Measurements from ENCODE around the gene ATE1.

Gene ATE1

DNA sequence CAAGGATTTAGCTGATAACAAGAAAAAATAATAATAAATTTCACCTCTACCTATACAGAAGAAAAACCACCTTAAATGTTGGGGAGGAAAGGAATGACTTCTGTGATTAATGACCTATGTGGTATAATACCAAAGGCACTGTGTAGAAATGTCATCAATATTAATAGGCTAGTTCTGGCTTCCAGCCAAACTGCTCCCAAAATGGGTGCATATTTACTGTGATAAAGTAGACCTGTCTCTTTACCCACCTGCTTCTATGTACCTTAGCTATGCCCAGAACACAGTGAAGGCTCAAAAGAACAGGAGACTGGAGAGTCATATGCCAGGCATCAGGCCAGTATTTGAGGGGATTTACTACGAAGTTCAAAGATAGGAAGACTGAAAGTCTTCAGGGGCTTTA is 76.0 kb downstream of the ATE1 start:
- no peaks in the 10 kb centered on the region for H3K9me3 ChIP-seq (ENCODE audit: insufficient read depth, low read length)
- no peaks in the 10 kb centered on the region for H3K79me2 ChIP-seq (ENCODE audit: low read length)
- no peak overlapping the region for H3K27ac ChIP-seq (ENCODE audit: low read length)
- no peak overlapping the region for H2AFZ ChIP-seq (ENCODE audit: low read depth, low read length)
- H3K4me2 ChIP-seq (ENCODE audit: low read length) = no peak overlapping the region
- H3K9ac ChIP-seq (ENCODE audit: low read length) = no peak overlapping the region
- peaks cover 5% of the 10 kb centered on the region for H3K36me3 ChIP-seq (replicated peaks; ENCODE audit: low read depth, low read length)
- H3K4me3 ChIP-seq (ENCODE audit: low read length) = no peak overlapping the region
- no peaks in the 10 kb centered on the region for H4K20me1 ChIP-seq (ENCODE audit: insufficient read depth, low read length)
- no peaks in the 10 kb centered on the region for H3K27me3 ChIP-seq (ENCODE audit: low read depth, low read length)
- H3K4me1 ChIP-seq (ENCODE audit: low read length) = no peaks in the 10 kb centered on the region
- TF ChIP-seq, protein P1, sequence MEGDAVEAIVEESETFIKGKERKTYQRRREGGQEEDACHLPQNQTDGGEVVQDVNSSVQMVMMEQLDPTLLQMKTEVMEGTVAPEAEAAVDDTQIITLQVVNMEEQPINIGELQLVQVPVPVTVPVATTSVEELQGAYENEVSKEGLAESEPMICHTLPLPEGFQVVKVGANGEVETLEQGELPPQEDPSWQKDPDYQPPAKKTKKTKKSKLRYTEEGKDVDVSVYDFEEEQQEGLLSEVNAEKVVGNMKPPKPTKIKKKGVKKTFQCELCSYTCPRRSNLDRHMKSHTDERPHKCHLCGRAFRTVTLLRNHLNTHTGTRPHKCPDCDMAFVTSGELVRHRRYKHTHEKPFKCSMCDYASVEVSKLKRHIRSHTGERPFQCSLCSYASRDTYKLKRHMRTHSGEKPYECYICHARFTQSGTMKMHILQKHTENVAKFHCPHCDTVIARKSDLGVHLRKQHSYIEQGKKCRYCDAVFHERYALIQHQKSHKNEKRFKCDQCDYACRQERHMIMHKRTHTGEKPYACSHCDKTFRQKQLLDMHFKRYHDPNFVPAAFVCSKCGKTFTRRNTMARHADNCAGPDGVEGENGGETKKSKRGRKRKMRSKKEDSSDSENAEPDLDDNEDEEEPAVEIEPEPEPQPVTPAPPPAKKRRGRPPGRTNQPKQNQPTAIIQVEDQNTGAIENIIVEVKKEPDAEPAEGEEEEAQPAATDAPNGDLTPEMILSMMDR (IDR thresholded peaks at IDR 0.05; ENCODE audit: low read depth, low read length) = no peak
- TF ChIP-seq EZH2phosphoT487 (IDR thresholded peaks at IDR 0.05; ENCODE audit: low read depth) = no peak

DNA sequence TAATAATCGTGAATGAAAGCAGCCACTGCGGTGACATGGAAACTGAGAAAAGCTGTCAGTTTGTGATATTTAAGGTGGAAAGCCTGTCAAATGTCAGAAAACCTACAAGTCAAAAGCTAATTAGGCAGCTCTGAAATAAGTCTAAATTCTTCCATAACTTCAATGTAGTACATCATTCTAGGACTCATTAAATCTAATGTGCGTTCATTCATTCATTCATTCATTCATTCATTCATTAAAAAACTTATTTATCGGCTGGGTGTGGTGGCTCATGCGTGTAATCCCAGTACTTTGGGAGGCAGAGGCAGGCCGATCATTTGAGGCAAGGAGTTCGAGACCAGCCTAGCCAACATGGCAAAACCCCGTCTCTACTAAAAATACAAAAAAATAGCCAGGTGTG is 79.7 kb downstream of the ATE1 start:
- Histone ChIP-seq H3K4me3 (ENCODE audit: low read length) (no peak overlapping the region), H3K4me1 (ENCODE audit: low read length) (no peaks in the 10 kb centered on the region), H4K20me1 (ENCODE audit: insufficient read depth, low read length) (no peaks in the 10 kb centered on the region), H3K9me3 (ENCODE audit: insufficient read depth, low read length) (no peaks in the 10 kb centered on the region; the same call in 1 of the 2 replicates), H3K9ac (ENCODE audit: low read length) (no peak overlapping the region), H2AFZ (ENCODE audit: low read depth, low read length) (no peak overlapping the region), H3K79me2 (ENCODE audit: low read length) (no peaks in the 10 kb centered on the region), H3K27me3 (ENCODE audit: low read depth, low read length) (no peaks in the 10 kb centered on the region), H3K4me2 (ENCODE audit: low read length) (no peak overlapping the region), H3K27ac (ENCODE audit: low read length) (no peak overlapping the region), H3K36me3 (replicated peaks; ENCODE audit: low read depth, low read length) (peaks cover 13% of the 10 kb centered on the region)
- TF ChIP-seq EZH2phosphoT487 (IDR thresholded peaks at IDR 0.05; ENCODE audit: low read depth) = no peak
- TF ChIP-seq, protein P1 (IDR thresholded peaks at IDR 0.05; ENCODE audit: low read depth, low read length) = no peak

DNA sequence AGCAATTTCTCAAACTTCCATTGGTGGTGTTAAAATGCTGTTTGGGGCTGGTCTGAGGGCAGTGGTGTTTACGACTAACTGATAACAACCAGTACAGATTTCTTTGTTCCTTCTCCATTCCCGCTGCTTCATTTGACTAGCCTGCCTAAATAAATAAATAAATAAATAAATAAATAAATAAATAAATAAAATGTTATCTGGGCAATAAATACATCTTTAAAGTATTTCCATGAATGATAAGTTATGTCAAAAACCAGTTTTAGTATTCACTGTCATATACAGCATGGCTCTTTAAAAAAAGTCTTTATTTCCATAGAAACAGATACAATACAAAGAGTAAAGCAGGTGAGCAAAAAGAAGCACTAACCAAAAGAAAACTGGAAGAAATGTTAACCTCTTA is 81.3 kb downstream of the ATE1 start:
- H3K4me3 ChIP-seq (ENCODE audit: low read length) = no peak overlapping the region

DNA sequence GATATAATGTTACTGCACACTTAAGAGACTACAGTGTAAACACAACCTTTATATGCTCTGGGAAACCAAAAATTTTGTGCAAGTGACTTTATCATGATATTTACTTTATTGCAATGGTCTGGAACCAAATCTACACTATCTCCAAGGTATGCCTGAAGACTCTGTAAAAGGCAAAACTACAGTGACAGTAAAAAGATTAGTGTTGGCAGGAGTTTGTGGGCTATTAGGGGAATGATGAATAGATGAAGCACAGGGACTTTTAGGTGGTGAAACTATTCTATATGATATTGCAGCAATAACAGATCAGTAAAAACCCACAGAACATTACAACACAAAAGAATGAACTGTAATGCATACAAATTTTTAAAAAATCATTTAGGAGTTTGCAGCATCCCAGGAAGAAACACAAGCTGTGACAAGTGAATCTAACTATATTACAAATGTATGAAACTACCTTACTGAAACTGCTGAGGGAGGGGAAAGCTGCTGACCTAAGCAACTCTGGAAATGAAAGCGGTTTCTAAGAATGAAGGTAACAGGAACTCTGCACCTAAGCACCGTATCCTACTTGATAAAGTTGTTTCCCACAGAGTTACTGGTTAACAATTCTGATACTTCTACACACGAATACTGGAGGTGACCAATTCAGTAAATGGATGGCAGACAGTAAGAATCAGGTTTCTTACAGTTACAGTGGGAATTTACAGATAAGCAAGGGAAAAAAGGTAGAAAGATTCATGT is 82.6 kb downstream of the ATE1 start:
- Histone ChIP-seq H3K27ac (ENCODE audit: low read length) (no peak overlapping the region), H3K27me3 (ENCODE audit: low read depth, low read length) (no peaks in the 10 kb centered on the region), H3K4me2 (ENCODE audit: low read length) (no peak overlapping the region), H3K9me3 (ENCODE audit: insufficient read depth, low read length) (no peaks in the 10 kb centered on the region; the same call in 1 of the 2 replicates), H4K20me1 (ENCODE audit: insufficient read depth, low read length) (no peaks in the 10 kb centered on the region), H3K36me3 (replicated peaks; ENCODE audit: low read depth, low read length) (peaks cover 13% of the 10 kb centered on the region), H3K9ac (ENCODE audit: low read length) (no peak overlapping the region), H3K4me3 (ENCODE audit: low read length) (no peak overlapping the region), H2AFZ (ENCODE audit: low read depth, low read length) (no peak overlapping the region), H3K79me2 (ENCODE audit: low read length) (no peaks in the 10 kb centered on the region), H3K4me1 (ENCODE audit: low read length) (no peaks in the 10 kb centered on the region)
- no peak for TF ChIP-seq EZH2phosphoT487 (IDR thresholded peaks at IDR 0.05; ENCODE audit: low read depth)

More for the DNA sequence above, 81.3 kb downstream of the ATE1 start:
- Histone ChIP-seq H3K9me3 (ENCODE audit: insufficient read depth, low read length) (no peaks in the 10 kb centered on the region; the same call in 1 of the 2 replicates), H3K4me1 (ENCODE audit: low read length) (no peaks in the 10 kb centered on the region), H4K20me1 (ENCODE audit: insufficient read depth, low read length) (no peaks in the 10 kb centered on the region), H3K9ac (ENCODE audit: low read length) (no peak overlapping the region), H2AFZ (ENCODE audit: low read depth, low read length) (no peak overlapping the region), H3K27me3 (ENCODE audit: low read depth, low read length) (no peaks in the 10 kb centered on the region), H3K36me3 (replicated peaks; ENCODE audit: low read depth, low read length) (peaks cover 13% of the 10 kb centered on the region), H3K79me2 (ENCODE audit: low read length) (no peaks in the 10 kb centered on the region), H3K4me2 (ENCODE audit: low read length) (no peak overlapping the region), H3K27ac (ENCODE audit: low read length) (no peak overlapping the region)
- TF ChIP-seq, protein P1 (IDR thresholded peaks at IDR 0.05; ENCODE audit: low read depth, low read length) = no peak
- TF ChIP-seq EZH2phosphoT487 (IDR thresholded peaks at IDR 0.05; ENCODE audit: low read depth) = no peak
